Activated naive CD4-positive, alpha-beta T cell treated with anti-CD3 and anti-CD28 coated beads, Interleukin-2, amount 50 U/mL, for 72 hours (primary cell): ENCODE data around the gene OSBP2. TPM values are rescaled to one million over a fixed set of nuclear protein-coding genes. Genes with fewer than 3 reads are reported as not detected.
A peak's percentile ranks its signal among the peaks of the same experiment; 100 is the strongest.

Source experiments
- ATAC-seq, 2 donors: fragments of 150-1000 bp; cut with Tn5 transposase; 2 replicates each; pipeline ENCODE4 v1.10.0; 2021; ENCODE audit warnings: mild to moderate bottlenecking in 2 of 2, moderate library complexity in 2 of 2
- DNase-seq, 2 donors: peaks; one replicate each; pipeline ENCODE4 v3.0.0; 2021 to 2022; ENCODE audit warnings: low spot score in 2 of 2
- H3K27ac Mint-ChIP-seq, 2 donors: one replicate each; pipeline ENCODE4 v1.8.0; 2022; ENCODE audit warnings: mild to moderate bottlenecking in 2 of 2, mixed read lengths in 2 of 2
- H3K36me3 Mint-ChIP-seq, 2 donors: one replicate each; pipeline ENCODE4 v1.8.0; 2022; ENCODE audit warnings: mixed read lengths in 2 of 2
- H3K9me3 Mint-ChIP-seq, 2 donors: one replicate each; pipeline ENCODE4 v1.8.0; 2022; ENCODE audit warnings: mixed read lengths in 2 of 2
- total RNA-seq, 2 donors: library from RNA; stranded (reverse); gene quantifications; one replicate each; pipeline ENCODE4 v1.2.3, GENCODE V29; 2022

OSBP2 gene, protein sequence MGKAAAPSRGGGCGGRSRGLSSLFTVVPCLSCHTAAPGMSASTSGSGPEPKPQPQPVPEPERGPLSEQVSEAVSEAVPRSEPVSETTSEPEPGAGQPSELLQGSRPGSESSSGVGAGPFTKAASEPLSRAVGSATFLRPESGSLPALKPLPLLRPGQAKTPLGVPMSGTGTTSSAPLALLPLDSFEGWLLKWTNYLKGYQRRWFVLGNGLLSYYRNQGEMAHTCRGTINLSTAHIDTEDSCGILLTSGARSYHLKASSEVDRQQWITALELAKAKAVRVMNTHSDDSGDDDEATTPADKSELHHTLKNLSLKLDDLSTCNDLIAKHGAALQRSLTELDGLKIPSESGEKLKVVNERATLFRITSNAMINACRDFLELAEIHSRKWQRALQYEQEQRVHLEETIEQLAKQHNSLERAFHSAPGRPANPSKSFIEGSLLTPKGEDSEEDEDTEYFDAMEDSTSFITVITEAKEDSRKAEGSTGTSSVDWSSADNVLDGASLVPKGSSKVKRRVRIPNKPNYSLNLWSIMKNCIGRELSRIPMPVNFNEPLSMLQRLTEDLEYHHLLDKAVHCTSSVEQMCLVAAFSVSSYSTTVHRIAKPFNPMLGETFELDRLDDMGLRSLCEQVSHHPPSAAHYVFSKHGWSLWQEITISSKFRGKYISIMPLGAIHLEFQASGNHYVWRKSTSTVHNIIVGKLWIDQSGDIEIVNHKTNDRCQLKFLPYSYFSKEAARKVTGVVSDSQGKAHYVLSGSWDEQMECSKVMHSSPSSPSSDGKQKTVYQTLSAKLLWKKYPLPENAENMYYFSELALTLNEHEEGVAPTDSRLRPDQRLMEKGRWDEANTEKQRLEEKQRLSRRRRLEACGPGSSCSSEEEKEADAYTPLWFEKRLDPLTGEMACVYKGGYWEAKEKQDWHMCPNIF
- 1 to 10 TPM; 1.7 to 6.1 TPM for total RNA-seq

DNA sequence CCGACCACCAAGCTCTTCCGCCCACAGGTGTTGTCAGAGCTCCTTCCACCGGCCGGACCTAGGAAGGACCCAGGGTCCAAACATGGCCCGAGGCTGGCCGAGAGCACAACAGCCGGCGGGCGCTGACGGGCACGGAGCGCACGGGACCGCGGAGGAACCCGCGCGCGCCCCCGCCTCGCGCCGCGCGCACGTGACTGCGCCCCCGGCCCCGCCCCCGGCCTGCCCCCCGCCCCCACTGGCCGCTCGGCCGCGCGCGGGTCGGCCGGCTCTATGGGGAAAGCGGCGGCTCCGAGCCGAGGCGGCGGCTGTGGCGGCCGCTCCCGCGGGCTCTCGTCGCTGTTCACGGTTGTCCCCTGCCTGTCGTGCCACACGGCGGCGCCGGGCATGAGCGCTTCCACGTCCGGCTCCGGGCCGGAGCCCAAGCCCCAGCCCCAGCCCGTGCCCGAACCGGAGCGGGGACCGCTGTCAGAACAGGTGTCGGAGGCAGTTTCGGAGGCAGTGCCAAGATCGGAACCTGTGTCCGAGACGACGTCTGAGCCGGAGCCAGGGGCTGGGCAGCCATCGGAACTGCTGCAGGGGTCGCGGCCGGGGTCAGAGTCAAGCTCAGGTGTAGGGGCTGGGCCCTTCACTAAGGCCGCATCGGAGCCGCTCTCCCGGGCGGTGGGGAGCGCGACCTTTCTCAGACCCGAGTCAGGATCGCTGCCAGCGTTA lies at the start of gene OSBP2:
Gene OSBP2, plus strand, starts transcription at position 235 of the 711 bp plus-strand sequence. Its CDS starts 36 bp downstream, at position 271.
- peak; percentile 71 to 74 for ATAC-seq
- peak; percentile 46 to 55 for DNase-seq
- peak within 1 kb of the TSS; percentile 9 to 90 for H3K27ac Mint-ChIP-seq
- no peaks in the 10 kb centered on the region for H3K9me3 Mint-ChIP-seq
- no peaks in the 10 kb centered on the region for H3K36me3 Mint-ChIP-seq

DNA sequence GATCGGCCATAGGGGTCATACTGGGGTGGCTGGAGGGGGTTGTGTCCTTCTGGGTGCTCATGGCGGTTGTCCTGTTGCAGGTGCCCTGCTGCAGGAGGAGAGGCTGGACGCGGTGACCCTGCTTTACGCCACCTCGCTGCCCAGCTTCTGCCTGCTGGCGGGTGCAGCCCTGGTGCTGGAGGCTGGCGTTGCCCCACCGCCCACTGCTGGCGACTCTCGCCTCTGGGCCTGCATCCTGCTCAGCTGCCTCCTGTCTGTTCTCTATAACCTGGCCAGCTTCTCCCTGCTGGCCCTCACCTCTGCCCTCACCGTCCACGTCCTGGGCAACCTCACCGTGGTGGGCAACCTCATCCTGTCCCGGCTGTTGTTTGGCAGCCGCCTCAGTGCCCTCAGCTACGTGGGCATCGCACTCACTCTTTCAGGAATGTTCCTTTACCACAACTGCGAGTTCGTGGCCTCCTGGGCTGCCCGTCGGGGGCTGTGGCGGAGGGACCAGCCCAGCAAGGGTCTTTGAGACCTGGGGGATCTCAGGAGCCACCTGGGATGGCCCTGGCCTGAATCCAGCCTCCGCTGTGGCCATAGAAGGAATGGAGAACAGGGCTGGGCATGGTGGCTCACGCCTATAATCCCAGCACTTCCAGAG lies 48.0 kb upstream of the OSBP2 start:
- Mint-ChIP-seq H3K9me3 (no peaks in the 10 kb centered on the region), H3K27ac (no peak overlapping the region), H3K36me3 (peaks cover 0 to 9% of the 10 kb centered on the region in 2 donors)
- ATAC-seq (no peak), DNase-seq (no peak)

DNA sequence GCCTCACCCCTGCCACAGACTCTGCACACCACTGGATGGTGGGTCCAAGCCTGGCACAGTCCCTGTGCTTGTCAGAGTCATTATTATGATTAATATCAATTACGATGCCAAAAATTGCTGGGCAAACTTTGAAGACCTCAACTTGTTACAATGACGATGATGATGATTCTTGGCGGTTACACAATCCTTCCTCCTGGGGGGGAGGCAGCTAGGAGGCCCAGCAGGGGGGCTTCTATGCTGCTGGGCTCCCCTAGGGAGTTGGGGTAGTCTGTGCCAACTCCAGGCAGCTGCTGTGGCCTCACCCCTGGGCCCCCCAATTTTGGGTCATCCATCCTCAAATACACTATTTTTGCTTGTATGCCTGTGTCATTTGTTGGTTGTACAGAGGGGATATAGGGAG lies 47.1 kb upstream of the OSBP2 start:
- no peak for DNase-seq
- no peaks in the 10 kb centered on the region for H3K9me3 Mint-ChIP-seq
- no peak overlapping the region for H3K27ac Mint-ChIP-seq
- ATAC-seq: no peak
- peaks cover 0 to 9% of the 10 kb centered on the region in 2 donors for H3K36me3 Mint-ChIP-seq

DNA sequence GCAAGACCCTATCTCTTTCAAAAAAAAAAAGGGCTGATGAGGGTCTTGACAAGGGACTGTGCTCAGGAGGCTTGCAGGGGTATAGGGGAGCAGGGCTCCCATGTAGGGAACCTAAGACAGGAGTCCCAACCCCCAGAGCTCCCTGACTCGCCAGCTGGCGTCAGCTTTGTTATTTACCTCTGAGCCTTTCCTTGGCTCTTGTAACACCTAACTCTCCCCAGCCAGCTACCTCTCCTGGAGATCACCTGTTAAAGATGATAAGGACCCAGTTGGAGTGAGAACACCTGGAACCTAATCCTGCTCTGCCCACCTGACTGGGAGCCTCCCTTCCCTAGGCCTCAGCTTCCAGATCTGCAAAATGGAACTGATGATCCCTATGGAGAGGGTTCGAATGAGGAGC lies 45.8 kb upstream of the OSBP2 start:
- DNase-seq (no peak), ATAC-seq (no peak)
- no peaks in the 10 kb centered on the region for H3K9me3 Mint-ChIP-seq
- peak overlapping the region; percentile 77 to 96 for H3K27ac Mint-ChIP-seq
- peaks cover 0 to 9% of the 10 kb centered on the region in 2 donors for H3K36me3 Mint-ChIP-seq

DNA sequence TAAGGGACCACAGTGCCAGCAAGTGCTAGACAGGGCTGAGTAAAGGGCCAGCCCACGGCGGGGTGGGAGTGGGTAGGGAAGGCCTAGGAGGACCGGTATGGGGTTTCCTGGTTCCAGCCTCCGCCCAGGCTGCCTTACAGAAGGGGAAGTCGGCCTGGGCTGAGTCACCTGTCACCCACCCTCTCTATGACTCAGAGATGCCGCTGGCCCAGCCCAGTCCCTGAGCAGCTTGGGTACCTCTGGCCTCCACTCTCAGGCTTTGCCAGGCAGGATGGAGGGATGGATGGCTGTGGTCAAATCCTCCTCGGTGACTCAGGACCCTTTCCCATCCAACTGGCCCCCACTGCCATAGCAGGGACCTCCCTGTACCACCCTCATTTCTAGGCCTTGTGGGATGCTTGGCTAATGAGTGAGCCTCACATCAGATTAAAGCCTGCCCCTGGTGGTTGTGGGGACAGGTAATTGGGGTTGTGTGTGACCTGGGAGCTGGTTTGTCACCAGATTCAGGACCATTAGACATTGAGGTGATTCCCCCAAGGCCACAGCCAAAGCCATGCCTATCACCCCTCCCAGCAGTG lies 45.2 kb upstream of the OSBP2 start:
- H3K36me3 Mint-ChIP-seq: peaks cover 0 to 9% of the 10 kb centered on the region in 2 donors
- peak; percentile 77 to 94 for DNase-seq
- no peaks in the 10 kb centered on the region for H3K9me3 Mint-ChIP-seq
- peak overlapping the region; percentile 77 to 96 for H3K27ac Mint-ChIP-seq
- peak; percentile 96 to 99 for ATAC-seq

DNA sequence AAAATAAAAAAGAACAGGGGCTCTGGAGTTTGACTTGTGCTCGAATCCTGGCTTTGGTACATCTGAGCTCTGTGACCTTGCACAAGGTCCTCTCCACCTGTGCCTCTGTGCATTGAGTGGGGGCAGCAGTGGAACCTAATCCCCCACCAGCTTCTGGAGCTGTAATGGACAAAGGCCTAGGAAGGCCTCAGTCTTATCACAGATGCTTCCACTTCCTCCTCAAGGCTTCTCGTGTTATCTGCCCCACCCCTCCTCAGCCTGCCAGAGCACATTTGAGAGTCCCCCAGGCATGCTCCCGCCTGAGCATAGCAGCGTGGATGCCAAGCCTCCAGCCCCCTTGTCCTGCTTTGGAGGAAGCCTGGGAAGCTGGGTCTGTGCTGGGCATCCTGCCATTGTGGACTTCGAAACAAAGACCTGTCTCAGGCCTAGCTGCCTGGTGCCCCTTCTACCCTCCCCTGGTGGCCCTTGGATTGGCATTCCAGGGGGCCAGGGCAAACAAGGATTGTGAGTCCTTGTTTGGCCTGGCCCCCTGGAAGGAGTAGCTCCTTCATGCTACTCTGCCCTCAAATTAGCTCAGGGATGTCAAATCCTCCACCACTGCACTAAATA lies 44.1 kb upstream of the OSBP2 start:
- H3K9me3 Mint-ChIP-seq: no peaks in the 10 kb centered on the region
- no peak overlapping the region for H3K27ac Mint-ChIP-seq
- DNase-seq: no peak
- no peak for ATAC-seq
- H3K36me3 Mint-ChIP-seq: peaks cover 0 to 9% of the 10 kb centered on the region in 2 donors

DNA sequence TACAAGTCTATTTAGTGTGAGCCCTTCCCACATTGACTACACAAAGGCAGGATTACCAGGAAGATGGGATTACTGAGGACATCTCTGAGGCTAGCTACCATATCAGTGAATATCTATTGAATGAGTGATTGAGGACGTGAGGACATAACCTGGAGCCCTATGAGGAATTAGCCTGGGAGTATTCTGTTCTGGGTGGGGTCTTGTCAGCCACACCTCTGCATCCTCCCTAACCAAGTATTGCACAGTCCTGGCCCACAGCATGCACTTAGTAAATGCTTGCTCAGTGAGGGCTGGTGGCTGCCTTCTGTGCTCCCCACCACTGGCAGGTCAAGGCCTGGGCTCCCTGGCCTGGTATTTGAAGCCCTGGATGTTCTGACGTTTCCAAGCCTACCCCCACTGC lies 41.8 kb upstream of the OSBP2 start:
- peaks cover 0 to 7% of the 10 kb centered on the region in 2 donors for H3K36me3 Mint-ChIP-seq
- DNase-seq (no peak), ATAC-seq (no peak)
- no peak overlapping the region for H3K27ac Mint-ChIP-seq
- no peaks in the 10 kb centered on the region for H3K9me3 Mint-ChIP-seq

DNA sequence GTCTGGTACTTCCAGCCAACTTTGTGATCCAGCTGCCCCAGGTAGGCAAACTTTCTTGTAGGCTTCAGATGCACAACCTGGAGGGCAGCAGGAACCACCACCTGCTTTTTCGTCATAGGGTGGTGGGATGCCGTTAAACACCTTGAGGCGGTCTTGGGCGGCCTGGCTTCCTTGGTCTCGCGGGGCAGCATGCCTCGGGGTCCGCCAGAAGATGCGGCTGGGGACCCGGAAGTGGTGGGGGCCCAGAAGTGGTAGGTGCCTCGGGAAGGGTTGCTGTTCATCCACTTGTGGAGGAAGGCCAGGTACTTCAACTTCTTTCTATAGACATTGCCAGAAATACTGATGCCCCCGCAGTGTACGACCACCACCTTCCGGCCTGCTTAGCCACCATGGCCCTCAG lies 40.3 kb upstream of the OSBP2 start:
- H3K27ac Mint-ChIP-seq: peak overlapping the region in 1 of 2 donors; percentile 74
- ATAC-seq (no peak), DNase-seq (no peak)
- H3K9me3 Mint-ChIP-seq: no peaks in the 10 kb centered on the region
- no peaks in the 10 kb centered on the region for H3K36me3 Mint-ChIP-seq

DNA sequence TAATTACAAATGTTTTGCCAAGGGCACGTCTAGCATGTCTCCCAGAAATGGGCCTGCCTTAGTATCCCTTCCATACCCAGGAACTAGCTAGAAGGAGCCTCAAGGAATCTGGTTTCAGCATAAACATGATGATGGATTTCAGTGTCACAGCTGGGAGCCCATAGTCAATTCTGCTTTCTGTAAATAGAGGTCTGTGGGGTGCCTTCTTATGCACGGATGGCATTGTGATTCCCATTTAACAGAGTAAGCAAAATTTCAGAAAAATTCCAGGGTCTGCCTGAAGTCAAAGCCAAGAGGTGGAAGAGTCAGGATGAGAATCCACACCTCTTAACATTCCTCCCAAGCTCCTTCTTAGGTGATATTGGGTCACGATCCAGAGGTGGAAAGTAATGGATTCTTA lies 39.1 kb upstream of the OSBP2 start:
- ATAC-seq (no peak), DNase-seq (no peak)
- Mint-ChIP-seq H3K27ac (no peak overlapping the region), H3K9me3 (no peaks in the 10 kb centered on the region), H3K36me3 (peaks cover 0 to 9% of the 10 kb centered on the region in 2 donors)

DNA sequence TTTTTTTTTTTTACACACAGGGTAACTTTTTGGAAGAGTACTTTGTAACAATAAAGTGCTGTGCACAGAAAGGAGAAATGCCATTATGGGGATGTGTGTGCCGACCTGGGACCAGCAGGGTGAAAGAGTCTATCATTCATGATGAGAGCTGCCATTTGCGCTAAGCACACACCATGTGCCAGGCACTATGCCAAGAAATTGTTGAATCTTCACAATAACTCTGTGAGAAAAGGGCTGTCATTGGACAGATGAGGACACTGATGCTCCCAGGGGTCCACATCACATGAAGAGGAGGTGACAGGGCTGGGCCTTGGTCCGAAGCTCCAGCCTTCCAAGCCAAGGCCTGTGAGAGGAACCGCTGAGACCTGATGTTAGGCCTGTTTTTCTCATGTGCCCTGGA lies 32.6 kb upstream of the OSBP2 start:
- DNase-seq (no peak), ATAC-seq (no peak)
- Mint-ChIP-seq H3K27ac (no peak overlapping the region), H3K36me3 (peaks cover 0 to 24% of the 10 kb centered on the region in 2 donors), H3K9me3 (no peaks in the 10 kb centered on the region)

DNA sequence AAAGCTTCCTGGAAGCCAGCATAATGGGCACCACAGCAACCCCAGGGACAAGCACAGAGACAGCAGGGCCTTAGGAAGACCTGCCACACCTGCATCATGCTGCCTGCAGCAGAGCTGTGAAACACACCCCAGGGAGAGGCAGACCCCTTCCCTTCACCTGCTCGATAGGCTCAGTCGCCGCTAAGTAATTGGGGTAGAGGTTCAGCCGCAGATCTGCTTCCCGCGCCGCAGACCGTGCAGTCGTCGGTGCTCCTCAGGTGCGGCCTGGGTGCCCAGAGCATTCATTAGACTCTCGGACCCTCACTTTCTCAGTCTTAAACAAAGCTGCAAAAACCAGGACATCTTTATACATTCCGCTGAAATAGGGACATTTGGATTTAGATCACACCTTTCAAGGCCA lies 29.9 kb upstream of the OSBP2 start:
- ATAC-seq (no peak), DNase-seq (no peak)
- peaks cover 0 to 22% of the 10 kb centered on the region in 2 donors for H3K36me3 Mint-ChIP-seq
- no peaks in the 10 kb centered on the region for H3K9me3 Mint-ChIP-seq
- no peak overlapping the region for H3K27ac Mint-ChIP-seq

DNA sequence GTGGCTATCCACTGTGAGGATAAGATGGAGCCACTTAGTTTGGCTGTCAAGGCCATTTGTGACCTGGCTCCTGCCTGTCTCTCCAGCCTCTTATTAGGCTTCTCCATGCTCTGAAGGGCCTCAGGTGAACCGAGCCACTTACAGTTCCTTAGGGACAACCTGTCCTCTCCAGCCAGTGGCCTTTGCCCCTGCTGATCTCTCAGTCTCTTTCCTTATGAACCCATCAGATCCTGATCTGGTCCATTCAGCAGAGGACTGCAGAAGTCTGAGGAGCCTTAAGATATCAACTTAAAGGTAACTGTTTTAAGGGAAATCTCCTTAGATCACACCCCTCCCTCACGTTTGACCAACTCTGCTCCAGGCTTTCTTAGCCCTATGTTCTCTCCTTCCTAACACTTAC lies 29.4 kb upstream of the OSBP2 start:
- no peaks in the 10 kb centered on the region for H3K9me3 Mint-ChIP-seq
- DNase-seq: no peak
- no peak for ATAC-seq
- peaks cover 0 to 18% of the 10 kb centered on the region in 2 donors for H3K36me3 Mint-ChIP-seq
- H3K27ac Mint-ChIP-seq: no peak overlapping the region

DNA sequence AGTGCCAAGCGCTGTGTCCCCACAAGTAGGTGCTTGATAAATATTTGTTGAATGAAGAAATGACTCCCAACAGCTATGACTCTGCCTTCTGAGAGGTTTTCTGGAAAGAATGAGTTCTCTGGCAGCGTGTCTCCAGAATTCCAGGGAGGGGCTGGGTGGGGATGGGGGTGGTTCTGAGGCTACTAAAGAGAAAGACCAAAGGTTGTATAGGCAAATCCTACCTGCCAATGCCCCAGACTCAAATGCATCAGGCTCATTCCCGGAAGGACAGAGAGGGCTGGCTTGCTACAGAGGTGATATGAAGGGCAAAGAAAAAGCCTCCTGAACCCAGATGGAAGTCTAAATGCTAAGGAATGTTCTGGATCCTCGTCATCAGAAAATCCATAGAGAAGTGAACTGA lies 28.9 kb upstream of the OSBP2 start:
- no peak for ATAC-seq
- no peak for DNase-seq
- H3K36me3 Mint-ChIP-seq: peaks cover 0 to 14% of the 10 kb centered on the region in 2 donors
- no peaks in the 10 kb centered on the region for H3K9me3 Mint-ChIP-seq
- H3K27ac Mint-ChIP-seq: no peak overlapping the region

DNA sequence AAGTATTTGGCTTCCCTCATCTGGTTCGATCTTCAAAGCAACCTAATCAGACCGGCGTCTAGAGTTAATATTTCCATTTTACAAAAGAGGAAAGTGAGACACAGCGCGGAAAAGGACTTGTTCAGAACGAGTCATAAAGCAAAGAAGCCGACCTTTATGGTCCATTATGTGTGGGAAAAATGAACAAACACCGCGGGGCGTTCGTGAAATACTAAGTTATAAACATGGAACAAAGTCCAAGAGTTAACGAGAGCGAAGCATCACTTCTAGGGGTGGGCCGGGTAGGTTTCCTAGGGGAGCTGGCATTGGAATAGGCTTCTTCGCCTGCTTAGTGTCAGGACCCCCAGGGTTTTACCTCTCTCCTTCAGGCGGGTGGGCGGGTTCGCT lies 27.6 kb upstream of the OSBP2 start:
- H3K27ac Mint-ChIP-seq: peak overlapping the region in 1 of 2 donors; percentile 81
- ATAC-seq: peak; percentile 12 to 40
- no peaks in the 10 kb centered on the region for H3K9me3 Mint-ChIP-seq
- peak in 1 of 2 donors; percentile 9 for DNase-seq
- peaks cover 0 to 14% of the 10 kb centered on the region in 2 donors for H3K36me3 Mint-ChIP-seq

DNA sequence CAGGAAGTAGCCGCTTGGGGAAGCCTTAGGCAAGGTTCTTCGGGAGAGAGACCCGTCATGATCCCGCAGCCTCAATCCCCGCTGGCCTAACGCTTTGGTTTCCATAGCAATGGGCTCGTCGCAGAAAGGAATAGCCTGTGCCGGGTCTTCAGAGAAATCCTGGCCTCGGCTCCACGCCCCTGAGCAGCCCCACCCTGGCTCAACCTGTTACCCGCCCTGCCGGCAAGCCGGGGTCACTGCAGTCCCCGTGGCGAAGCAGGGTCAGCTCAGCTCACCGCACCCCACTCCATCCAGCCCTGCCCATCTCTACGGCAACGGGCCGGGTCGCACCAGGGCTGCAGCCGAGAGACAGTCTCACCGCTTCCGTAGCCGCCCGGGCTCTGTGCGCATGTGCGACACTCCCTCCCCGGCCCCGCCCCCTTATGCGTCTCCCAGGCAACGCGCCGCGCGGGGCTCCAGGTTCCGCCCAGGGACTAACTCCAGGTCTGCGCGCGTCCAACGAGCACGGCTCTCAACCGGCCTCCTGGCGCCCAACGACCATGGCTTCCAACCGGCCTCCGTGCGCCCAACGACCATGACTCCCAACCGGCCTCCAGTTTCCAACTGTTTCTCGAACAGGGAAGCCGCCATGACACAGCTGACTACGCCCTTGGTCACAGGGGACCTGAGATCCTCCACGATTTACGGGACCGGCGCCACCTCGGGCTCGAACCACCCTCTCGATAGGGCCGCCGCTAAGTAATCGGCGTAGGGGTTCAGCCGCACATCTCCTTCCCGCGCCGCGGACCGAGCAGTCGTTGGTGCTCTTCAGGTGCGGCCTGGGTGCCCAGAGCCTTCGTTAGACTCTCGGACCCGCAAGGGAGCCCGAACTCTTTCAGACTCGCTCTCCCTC lies 26.9 kb upstream of the OSBP2 start, which contains the start of gene DUSP18:
Gene DUSP18, minus strand, starts transcription at position 382 of the 892 bp plus-strand sequence. CDS start 3,872 bp downstream, outside the sequence.
- Mint-ChIP-seq H3K9me3 (no peaks in the 10 kb centered on the region), H3K27ac (peak within 1 kb of the TSS; percentile 81 to 94), H3K36me3 (peaks cover 0 to 13% of the 10 kb centered on the region in 2 donors)
- peak; percentile 92 to 97 for ATAC-seq
- DNase-seq: peak; percentile 93 to 94
